GM23248 (cell line): ENCODE results near the gene KLK4. TPM values are rescaled to one million over a fixed set of nuclear protein-coding genes. Genes with fewer than 3 reads are reported as not detected.

ENCODE experiments used
- DNase-seq: peaks from one replicate; pipeline ENCODE4 v3.0.0-alpha.2; 2015
- H2AFZ ChIP-seq: fragments of 200-600 bp; sonication (generic); 2 replicates; pipeline ENCODE4 v1.6.1; 2016; ENCODE audit warnings: antibody characterized with exemption
- H3F3A ChIP-seq: fragments of 200-600 bp; sonication (generic); 2 replicates; pipeline ENCODE4 v1.6.1; 2016; ENCODE audit warnings: mild to moderate bottlenecking, antibody characterized with exemption, mixed run types; ENCODE audit not compliant: insufficient read depth
- H3K27ac ChIP-seq: fragments of 200-600 bp; sonication (generic); 2 replicates; pipeline ENCODE4 v1.5.1; 2016; ENCODE audit warnings: mild to moderate bottlenecking
- H3K27me3 ChIP-seq: fragments of 200-600 bp; sonication (generic); replicated peaks from 2 replicates; pipeline ENCODE4 v1.6.1; 2016; ENCODE audit warnings: mild to moderate bottlenecking; ENCODE audit not compliant: insufficient read depth
- H3K36me3 ChIP-seq: fragments of 200-600 bp; sonication (generic); 2 replicates; pipeline ENCODE4 v1.6.1; 2016; ENCODE audit warnings: low read depth, mild to moderate bottlenecking
- H3K4me1 ChIP-seq: fragments of 200-600 bp; sonication (generic); 2 replicates; pipeline ENCODE4 v1.6.1; 2016; ENCODE audit warnings: mild to moderate bottlenecking; ENCODE audit not compliant: insufficient read depth
- H3K4me2 ChIP-seq: fragments of 200-600 bp; sonication (generic); one replicate; pipeline ENCODE4 v1.6.1; 2016; ENCODE audit warnings: mild to moderate bottlenecking; ENCODE audit not compliant: unreplicated experiment
- H3K4me3 ChIP-seq: fragments of 200-600 bp; sonication (generic); 2 replicates; pipeline ENCODE4 v1.5.1; 2016; ENCODE audit warnings: mild to moderate bottlenecking
- H3K79me2 ChIP-seq: fragments of 200-600 bp; sonication (generic); 2 replicates; pipeline ENCODE4 v1.6.1; 2016; ENCODE audit warnings: mild to moderate bottlenecking; ENCODE audit not compliant: insufficient read depth
- H3K9ac ChIP-seq: fragments of 200-600 bp; sonication (generic); 2 replicates; pipeline ENCODE4 v1.6.1; 2016; ENCODE audit warnings: mild to moderate bottlenecking
- H3K9me2 ChIP-seq: fragments of 200-600 bp; sonication (generic); 2 replicates; pipeline ENCODE4 v1.6.1; 2016; ENCODE audit warnings: mixed run types, mild to moderate bottlenecking, moderate library complexity; ENCODE audit not compliant: insufficient read depth
- H3K9me3 ChIP-seq: fragments of 200-600 bp; sonication (generic); one replicate; pipeline ENCODE4 v1.6.1; 2017; ENCODE audit warnings: low read depth
- H4K20me1 ChIP-seq: fragments of 200-600 bp; sonication (generic); 2 replicates; pipeline ENCODE4 v1.6.0; 2016; ENCODE audit not compliant: insufficient read depth
- EZH2 ChIP-seq: fragments of 200-600 bp; sonication (generic); IDR thresholded peaks from 2 replicates; pipeline ENCODE4 v1.6.1; 2018; ENCODE audit warnings: antibody characterized with exemption, mild to moderate bottlenecking; ENCODE audit not compliant: insufficient read depth, poor library complexity, severe bottlenecking
- EZH2phosphoT487 ChIP-seq: fragments of 200-600 bp; sonication (generic); IDR thresholded peaks from 2 replicates; pipeline ENCODE4 v1.6.1; 2018; ENCODE audit warnings: antibody characterized with exemption, moderate library complexity, mild to moderate bottlenecking, low read depth; ENCODE audit not compliant: insufficient read depth
- WGBS, 2 experiments: methylation state at CpG; one replicate each; pipeline ENCODE4 v1.1.6; 2015 to 2017; ENCODE audit warnings: low lambda C conversion rate in 2 of 2, low coverage in 1 of 2; ENCODE audit errors: missing lambda C conversion rate in 2 of 2; 5-methylcytosine and 5-hydroxymethylcytosine counted together
- in situ Hi-C: fragments of 300-500 bp; cut with MboI; formaldehyde crosslinking; loops from 2 replicates; pipeline ENCODE4 v1.15.0; 2020
- polyA plus RNA-seq: library from polyadenylated mRNA; unstranded; fragments of >200 nt; fragmentation: Nextera tagmentation; extraction: Ambion mirVana; gene quantifications from 2 replicates; pipeline ENCODE4 v1.2.1, GENCODE V29; 2016
- total RNA-seq: library from RNA; depleted of rRNA; stranded (reverse); fragments of >200 nt; shearing (Covaris generic); gene quantifications from 2 replicates; pipeline ENCODE4 v1.2.3, GENCODE V29; 2014

The KLK4 gene
- total and polyA plus RNA-seq, 2 experiments from 2014 or later, result not detected

- Histone ChIP-seq H3K4me1 (no peaks in the 10 kb centered on the region), H3K27me3 (peaks cover 7% of the 10 kb centered on the region), H3K4me3 (no peak overlapping the region), H3K4me2 (no peak overlapping the region), H3K36me3 (no peaks in the 10 kb centered on the region), H2AFZ (no peak overlapping the region), H3F3A (no peaks in the 10 kb centered on the region), H3K27ac (no peak overlapping the region), H3K9ac (no peak overlapping the region), H4K20me1 (no peaks in the 10 kb centered on the region), H3K79me2 (no peaks in the 10 kb centered on the region), H3K9me2 (no peaks in the 10 kb centered on the region), H3K9me3 (no peaks in the 10 kb centered on the region)
- no peak for DNase-seq
- 19 to 21% methylated on average over 5 of the region's 5 CpGs for WGBS, 2 experiments
- in situ Hi-C loops, result no loop called here
- no peak for TF ChIP-seq EZH2
- TF ChIP-seq EZH2phosphoT487, result no peak
Observed at GRCh38 chr19:50878851-50879250, 32.3 kb downstream of the KLK4 start.

- H3K4me1 ChIP-seq, result no peaks in the 10 kb centered on the region
- H3K27me3 ChIP-seq, result peaks cover 7% of the 10 kb centered on the region
- no peaks in the 10 kb centered on the region for H3K36me3 ChIP-seq
Observed at GRCh38 chr19:50877338-50877737, 33.9 kb downstream of the KLK4 start.

GRCh38 chr19:50876456-50876855, 34.7 kb downstream of the KLK4 start:
- H4K20me1 ChIP-seq, result no peaks in the 10 kb centered on the region
- no peak overlapping the region for H2AFZ ChIP-seq
- H3K27ac ChIP-seq, result no peak overlapping the region
- DNase-seq, result no peak
- H3K9ac ChIP-seq, result no peak overlapping the region
- no peak overlapping the region for H3K4me3 ChIP-seq
- 3 to 12% methylated on average over 7 of the region's 7 CpGs for WGBS, 2 experiments
- no peaks in the 10 kb centered on the region for H3K4me1 ChIP-seq
- in situ Hi-C loops, result no loop called here
- H3K79me2 ChIP-seq, result no peaks in the 10 kb centered on the region
- TF ChIP-seq EZH2phosphoT487, result no peak
- no peak for TF ChIP-seq EZH2
- no peaks in the 10 kb centered on the region for H3F3A ChIP-seq
- no peaks in the 10 kb centered on the region for H3K9me2 ChIP-seq
- H3K9me3 ChIP-seq, result no peaks in the 10 kb centered on the region
- H3K4me2 ChIP-seq, result no peak overlapping the region
- H3K36me3 ChIP-seq, result no peaks in the 10 kb centered on the region
- H3K27me3 ChIP-seq, result peaks cover 7% of the 10 kb centered on the region

More at GRCh38 chr19:50877338-50877737, 33.9 kb downstream of the KLK4 start:
- TF ChIP-seq EZH2phosphoT487 (no peak), EZH2 (no peak)
- no peaks in the 10 kb centered on the region for H3K79me2 ChIP-seq
- no peak overlapping the region for H3K4me2 ChIP-seq
- in situ Hi-C loops, result no loop called here
- H3F3A ChIP-seq, result no peaks in the 10 kb centered on the region
- H3K4me3 ChIP-seq, result no peak overlapping the region
- H3K9me3 ChIP-seq, result no peaks in the 10 kb centered on the region
- no peak overlapping the region for H2AFZ ChIP-seq
- no peaks in the 10 kb centered on the region for H3K9me2 ChIP-seq
- no peaks in the 10 kb centered on the region for H4K20me1 ChIP-seq
- no peak overlapping the region for H3K27ac ChIP-seq
- WGBS, 2 experiments, result 55 to 80% methylated on average over 2 to 8 of the region's 8 CpGs
- DNase-seq, result no peak
- no peak overlapping the region for H3K9ac ChIP-seq

- H3K9me3 ChIP-seq, result no peaks in the 10 kb centered on the region
- no peaks in the 10 kb centered on the region for H4K20me1 ChIP-seq
- H3K4me2 ChIP-seq, result no peak overlapping the region
- in situ Hi-C loops, result no loop called here
- H3K27ac ChIP-seq, result no peak overlapping the region
- H3K9me2 ChIP-seq, result no peaks in the 10 kb centered on the region
- H3K4me1 ChIP-seq, result no peaks in the 10 kb centered on the region
- no peak for TF ChIP-seq EZH2
- TF ChIP-seq EZH2phosphoT487, result no peak
- H3K27me3 ChIP-seq, result peaks cover 7% of the 10 kb centered on the region
- no peak for DNase-seq
- H2AFZ ChIP-seq, result no peak overlapping the region
- no peak overlapping the region for H3K9ac ChIP-seq
- H3K36me3 ChIP-seq, result no peaks in the 10 kb centered on the region
- no peak overlapping the region for H3K4me3 ChIP-seq
- no peaks in the 10 kb centered on the region for H3F3A ChIP-seq
- H3K79me2 ChIP-seq, result no peaks in the 10 kb centered on the region
- 11 to 12% methylated on average over 4 to 9 of the region's 9 CpGs for WGBS, 2 experiments
Observed at GRCh38 chr19:50875795-50876422, 35.3 kb downstream of the KLK4 start.

- Histone ChIP-seq H2AFZ (no peak overlapping the region), H3K9me3 (no peaks in the 10 kb centered on the region), H3K4me2 (no peak overlapping the region), H3K36me3 (no peaks in the 10 kb centered on the region), H3F3A (no peaks in the 10 kb centered on the region), H4K20me1 (no peaks in the 10 kb centered on the region), H3K4me3 (no peak overlapping the region), H3K4me1 (no peaks in the 10 kb centered on the region), H3K27me3 (peaks cover 7% of the 10 kb centered on the region; the same call in 1 of the 2 replicates), H3K9me2 (no peaks in the 10 kb centered on the region), H3K27ac (no peak overlapping the region), H3K9ac (no peak overlapping the region), H3K79me2 (no peaks in the 10 kb centered on the region)
- DNase-seq, result no peak
- no peak for TF ChIP-seq EZH2phosphoT487
- no peak for TF ChIP-seq EZH2
- 37 to 47% methylated on average over 5 of the region's 5 CpGs for WGBS, 2 experiments
- in situ Hi-C loops, result no loop called here
Observed at GRCh38 chr19:50874211-50874610, 37.0 kb downstream of the KLK4 start.
